ENCODE data around the gene PTPRB. TPM values are rescaled to one million over a fixed set of nuclear protein-coding genes. Genes with fewer than 3 reads are reported as not detected.
A peak's percentile ranks its signal among the peaks of the same experiment; 100 is the strongest.

The PTPRB gene
- total RNA-seq, 2 donors from 2014 or later: 11.2 to 20.3 TPM

DNA sequence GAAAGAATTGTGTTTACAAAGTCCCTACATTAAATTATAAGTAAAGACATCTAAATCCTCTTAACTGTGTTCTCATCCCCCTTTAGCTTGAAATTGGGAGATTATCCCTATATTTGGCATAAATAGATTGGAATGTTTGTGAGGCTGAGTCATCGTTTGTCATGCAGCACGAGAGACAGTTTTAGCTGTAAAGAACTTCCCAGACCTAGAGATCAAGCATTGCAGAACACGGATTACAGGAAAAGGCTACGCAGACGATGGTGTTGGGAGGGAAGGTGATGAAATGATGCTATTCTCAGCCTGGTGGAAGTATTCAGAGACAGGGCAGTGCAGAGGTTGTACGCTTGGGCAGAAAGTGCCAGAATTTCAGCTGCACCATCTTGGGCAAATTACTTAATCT is 93.8 kb downstream of the PTPRB start:
- no peak for DNase-seq (ENCODE audit: low spot score)
- Histone ChIP-seq H3K27me3 (replicated peaks; ENCODE audit: insufficient read depth) (no peaks in the 10 kb centered on the region), H3K27ac (peak overlapping the region in 1 of 2 donors; percentile 8), H3K36me3 (no peaks in the 10 kb centered on the region), H3K4me1 (replicated peaks) (no peaks in the 10 kb centered on the region), H3K9me3 (no peaks in the 10 kb centered on the region), H3K4me3 (no peak overlapping the region)
- intact Hi-C loops (cut with DNase I): no loop called here
- TF ChIP-seq POLR2A (IDR thresholded peaks at IDR 0.05): no peak
- TF ChIP-seq POLR2AphosphoS5 (IDR thresholded peaks at IDR 0.05): peak; percentile 30
- 38% methylated on average over 6 of the region's 6 CpGs for WGBS

DNA sequence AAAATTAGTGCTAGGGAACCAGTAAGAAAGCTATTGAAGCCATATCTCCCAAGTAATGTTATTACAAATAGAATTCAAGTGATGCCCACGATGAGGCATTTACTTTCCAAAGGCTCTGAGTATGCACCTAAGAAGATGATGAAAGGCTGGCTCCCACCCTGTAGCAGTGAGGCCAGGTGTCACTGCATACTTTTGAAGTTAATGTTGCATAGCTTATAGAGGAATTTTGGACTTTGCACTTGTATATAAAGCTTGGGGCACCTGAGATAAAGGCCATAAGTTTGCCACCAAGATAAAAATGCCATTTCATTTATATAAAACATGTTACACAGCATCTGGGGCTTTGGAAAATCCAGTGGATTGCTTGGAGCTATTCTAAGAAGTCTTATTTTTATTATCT is 96.2 kb downstream of the PTPRB start:
- no peak for DNase-seq (ENCODE audit: low spot score)
- TF ChIP-seq POLR2AphosphoS5 (IDR thresholded peaks at IDR 0.05) (no peak), POLR2A (IDR thresholded peaks at IDR 0.05) (no peak)
- TF ChIP-seq, protein P1, sequence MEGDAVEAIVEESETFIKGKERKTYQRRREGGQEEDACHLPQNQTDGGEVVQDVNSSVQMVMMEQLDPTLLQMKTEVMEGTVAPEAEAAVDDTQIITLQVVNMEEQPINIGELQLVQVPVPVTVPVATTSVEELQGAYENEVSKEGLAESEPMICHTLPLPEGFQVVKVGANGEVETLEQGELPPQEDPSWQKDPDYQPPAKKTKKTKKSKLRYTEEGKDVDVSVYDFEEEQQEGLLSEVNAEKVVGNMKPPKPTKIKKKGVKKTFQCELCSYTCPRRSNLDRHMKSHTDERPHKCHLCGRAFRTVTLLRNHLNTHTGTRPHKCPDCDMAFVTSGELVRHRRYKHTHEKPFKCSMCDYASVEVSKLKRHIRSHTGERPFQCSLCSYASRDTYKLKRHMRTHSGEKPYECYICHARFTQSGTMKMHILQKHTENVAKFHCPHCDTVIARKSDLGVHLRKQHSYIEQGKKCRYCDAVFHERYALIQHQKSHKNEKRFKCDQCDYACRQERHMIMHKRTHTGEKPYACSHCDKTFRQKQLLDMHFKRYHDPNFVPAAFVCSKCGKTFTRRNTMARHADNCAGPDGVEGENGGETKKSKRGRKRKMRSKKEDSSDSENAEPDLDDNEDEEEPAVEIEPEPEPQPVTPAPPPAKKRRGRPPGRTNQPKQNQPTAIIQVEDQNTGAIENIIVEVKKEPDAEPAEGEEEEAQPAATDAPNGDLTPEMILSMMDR (IDR thresholded peaks at IDR 0.05): no peak
- H3K36me3 ChIP-seq: no peaks in the 10 kb centered on the region
- H3K27ac ChIP-seq: no peak overlapping the region
- intact Hi-C loops (cut with DNase I): no loop called here
- no peaks in the 10 kb centered on the region for H3K27me3 ChIP-seq (replicated peaks; ENCODE audit: insufficient read depth)
- 44% methylated on average over 1 of the region's 1 CpG for WGBS
- H3K9me3 ChIP-seq: no peaks in the 10 kb centered on the region
- H3K4me1 ChIP-seq (replicated peaks): no peaks in the 10 kb centered on the region
- no peak overlapping the region for H3K4me3 ChIP-seq

DNA sequence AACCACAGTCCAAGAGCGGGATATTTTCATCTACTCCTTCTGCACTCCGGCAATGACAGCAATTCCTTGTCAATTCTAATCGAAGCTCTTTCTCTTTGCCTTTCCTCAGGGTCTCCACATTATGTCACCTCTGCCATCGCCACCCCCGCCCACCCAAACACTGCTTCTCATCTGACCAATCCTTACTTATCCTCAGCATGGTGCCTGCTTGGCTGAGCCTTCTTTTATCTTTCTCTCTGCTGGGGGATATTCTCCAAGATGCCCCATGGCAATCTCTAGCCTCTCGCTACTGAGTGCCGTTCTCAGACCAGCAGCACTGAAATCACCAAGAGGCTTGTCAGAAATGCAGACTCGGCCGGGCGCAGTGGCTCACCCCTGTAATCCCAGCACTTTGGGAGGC is 100.6 kb downstream of the PTPRB start:
- intact Hi-C loops (cut with DNase I): no loop called here
- H3K27ac ChIP-seq: no peak overlapping the region

DNA sequence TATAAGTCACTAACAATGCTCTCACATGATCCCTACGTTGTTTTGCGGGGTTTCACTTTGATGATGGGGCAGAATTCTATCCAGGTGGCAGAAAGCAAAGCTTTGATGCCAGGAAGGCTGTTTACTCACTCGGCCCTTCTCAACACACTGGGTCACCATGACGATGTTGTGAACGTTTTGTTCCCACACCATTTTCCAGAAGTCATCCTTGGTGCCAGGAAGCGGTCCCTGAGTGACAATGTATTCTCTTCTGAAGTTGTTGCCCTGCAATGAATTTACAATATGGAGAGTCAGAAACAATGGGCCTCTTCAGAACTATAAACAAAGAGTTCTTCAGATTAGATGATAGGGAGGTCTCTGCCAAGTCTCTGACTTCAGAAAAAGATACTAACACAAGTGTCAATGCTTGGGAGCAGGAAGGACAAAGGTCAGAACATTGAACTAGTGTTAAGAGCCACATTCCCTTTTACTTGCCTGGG is 101.3 kb downstream of the PTPRB start:
- peak; percentile 6 for DNase-seq (ENCODE audit: low spot score)
- H3K27ac ChIP-seq: peak overlapping the region in 1 of 2 donors; percentile 27

More for the DNA sequence above, 100.6 kb downstream of the PTPRB start:
- no peaks in the 10 kb centered on the region for H3K27me3 ChIP-seq (replicated peaks; ENCODE audit: insufficient read depth)
- no peaks in the 10 kb centered on the region for H3K4me1 ChIP-seq (replicated peaks)
- H3K9me3 ChIP-seq: no peaks in the 10 kb centered on the region
- no peaks in the 10 kb centered on the region for H3K36me3 ChIP-seq
- TF ChIP-seq POLR2AphosphoS5 (IDR thresholded peaks at IDR 0.05): no peak
- TF ChIP-seq, protein P1 (IDR thresholded peaks at IDR 0.05): no peak
- no peak for TF ChIP-seq POLR2A (IDR thresholded peaks at IDR 0.05)
- H3K4me3 ChIP-seq: no peak overlapping the region
- 91% methylated on average over 10 of the region's 10 CpGs for WGBS
- no peak for DNase-seq (ENCODE audit: low spot score)

DNA sequence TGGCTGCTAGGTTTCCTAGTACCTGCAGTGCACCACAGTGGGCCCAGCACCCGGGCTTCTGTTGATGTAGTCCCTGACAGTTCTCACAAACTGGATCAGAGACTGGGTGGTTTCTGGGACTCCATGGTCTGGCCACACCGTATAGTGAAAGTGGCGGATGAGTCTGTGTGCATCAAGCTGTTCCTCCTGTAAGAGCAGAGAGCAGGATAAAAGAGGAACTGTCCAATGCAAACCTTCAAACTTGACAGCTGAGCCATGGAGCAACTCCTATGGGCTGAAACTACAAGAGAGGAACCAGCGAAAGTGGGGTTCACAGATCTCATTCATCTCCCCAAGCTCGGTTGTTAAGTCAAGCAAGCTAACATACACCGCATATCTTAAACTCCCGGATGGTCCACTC is 102.8 kb downstream of the PTPRB start:
- Histone ChIP-seq H3K27me3 (replicated peaks; ENCODE audit: insufficient read depth) (no peaks in the 10 kb centered on the region), H3K36me3 (no peaks in the 10 kb centered on the region), H3K27ac (no peak overlapping the region), H3K4me1 (replicated peaks) (no peaks in the 10 kb centered on the region), H3K4me3 (no peak overlapping the region), H3K9me3 (no peaks in the 10 kb centered on the region)
- intact Hi-C loops (cut with DNase I): no loop called here
- WGBS: 89% methylated on average over 7 of the region's 7 CpGs
- no peak for DNase-seq (ENCODE audit: low spot score)
- TF ChIP-seq POLR2A (IDR thresholded peaks at IDR 0.05): no peak
- TF ChIP-seq, protein P1 (IDR thresholded peaks at IDR 0.05): no peak
- no peak for TF ChIP-seq POLR2AphosphoS5 (IDR thresholded peaks at IDR 0.05)

More for the DNA sequence above, 101.3 kb downstream of the PTPRB start:
- H3K36me3 ChIP-seq: no peaks in the 10 kb centered on the region
- 33% methylated on average over 6 of the region's 6 CpGs for WGBS
- intact Hi-C loops (cut with DNase I): no loop called here
- H3K4me3 ChIP-seq: no peak overlapping the region
- no peaks in the 10 kb centered on the region for H3K9me3 ChIP-seq
- TF ChIP-seq POLR2AphosphoS5 (IDR thresholded peaks at IDR 0.05): no peak
- TF ChIP-seq POLR2A (IDR thresholded peaks at IDR 0.05): no peak
- TF ChIP-seq, protein P1 (IDR thresholded peaks at IDR 0.05): no peak
- no peaks in the 10 kb centered on the region for H3K4me1 ChIP-seq (replicated peaks)
- H3K27me3 ChIP-seq (replicated peaks; ENCODE audit: insufficient read depth): no peaks in the 10 kb centered on the region
